Thoracic aorta (tissue), 2 donors: Measurements from ENCODE around the gene ITSN2. TPM values are rescaled to one million over a fixed set of nuclear protein-coding genes. Genes with fewer than 3 reads are reported as not detected.

ENCODE experiments used
- ATAC-seq: fragments of 150-250 bp; one replicate; pipeline ENCODE4 v1.8.0; 2017; ENCODE audit warnings: low read depth; ENCODE audit not compliant: insufficient number of reproducible peaks, low FRiP score
- DNase-seq: peaks from one replicate; pipeline ENCODE4 v3.0.0-alpha.2; 2020; ENCODE audit warnings: low spot score
- H3K27ac ChIP-seq, 2 donors: fragments of 200-600 bp; sonication (generic); 1 replicate in 1 of 2; 2 replicates in 1 of 2; pipeline ENCODE4 v1.5.1; 2016; ENCODE audit warnings: mild to moderate bottlenecking in 2 of 2, moderate library complexity in 2 of 2
- H3K27me3 ChIP-seq: fragments of 200-600 bp; sonication (generic); replicated peaks from 2 replicates; pipeline ENCODE4 v1.6.0; 2016; ENCODE audit warnings: mild to moderate bottlenecking; ENCODE audit not compliant: insufficient read depth
- H3K36me3 ChIP-seq: fragments of 200-600 bp; sonication (generic); one replicate; pipeline ENCODE4 v1.5.1; 2016
- H3K4me1 ChIP-seq, 2 donors: fragments of 200-600 bp; sonication (generic); 1 replicate in 1 of 2; 2 replicates in 1 of 2; pipeline versions ENCODE4 v1.5.1 to v1.6.0; 2016; ENCODE audit warnings: low read depth in 2 of 2, mild to moderate bottlenecking in 1 of 2; ENCODE audit not compliant: control insufficient read depth in 1 of 2
- H3K4me3 ChIP-seq: fragments of 200-600 bp; sonication (generic); 2 replicates; pipeline ENCODE4 v1.5.1; 2016; ENCODE audit warnings: mild to moderate bottlenecking
- H3K9me3 ChIP-seq: fragments of 200-600 bp; sonication (generic); 2 replicates; pipeline ENCODE4 v1.5.1; 2016
- CTCF ChIP-seq: fragments of 200-600 bp; sonication (generic); IDR thresholded peaks from one replicate; pipeline ENCODE4 v1.5.1; 2019; ENCODE audit warnings: antibody characterized with exemption
- total RNA-seq, 2 donors: library from RNA; depleted of rRNA; stranded (reverse); fragments of >200 nt; gene quantifications; one replicate each; pipeline versions ENCODE4 v1.1.0 to v1.2.3, GENCODE V29; 2016

ITSN2 gene
- total RNA-seq, 2 donors from 2014 or later = 64.0 to 121 TPM

GRCh38 chr2:24207359-24207758 is 153.0 kb downstream of the ITSN2 start:
- H3K4me3 ChIP-seq = no peak overlapping the region
- H3K27me3 ChIP-seq = no peaks in the 10 kb centered on the region
- H3K9me3 ChIP-seq = no peaks in the 10 kb centered on the region
- no peaks in the 10 kb centered on the region for H3K4me1 ChIP-seq
- ATAC-seq (no peak), DNase-seq (no peak)
- no peak for TF ChIP-seq CTCF
- H3K36me3 ChIP-seq = peaks cover 65% of the 10 kb centered on the region
- no peak overlapping the region for H3K27ac ChIP-seq

GRCh38 chr2:24206714-24207113 is 153.6 kb downstream of the ITSN2 start:
- Histone ChIP-seq H3K9me3 (no peaks in the 10 kb centered on the region), H3K4me3 (no peak overlapping the region), H3K27ac (no peak overlapping the region), H3K36me3 (peaks cover 63% of the 10 kb centered on the region), H3K4me1 (no peaks in the 10 kb centered on the region), H3K27me3 (no peaks in the 10 kb centered on the region)
- DNase-seq (no peak), ATAC-seq (no peak)
- TF ChIP-seq CTCF = no peak

- Histone ChIP-seq H3K36me3 (peaks cover 61% of the 10 kb centered on the region), H3K27me3 (no peaks in the 10 kb centered on the region), H3K4me1 (no peaks in the 10 kb centered on the region), H3K27ac (no peak overlapping the region), H3K4me3 (no peak overlapping the region), H3K9me3 (no peaks in the 10 kb centered on the region)
- DNase-seq (no peak), ATAC-seq (no peak)
- TF ChIP-seq CTCF = no peak
Measured at GRCh38 chr2:24206242-24206641, 154.1 kb downstream of the ITSN2 start.

GRCh38 chr2:24205131-24205530 is 155.2 kb downstream of the ITSN2 start:
- Histone ChIP-seq H3K27me3 (no peaks in the 10 kb centered on the region), H3K4me1 (no peaks in the 10 kb centered on the region), H3K36me3 (peaks cover 64% of the 10 kb centered on the region), H3K27ac (no peak overlapping the region), H3K4me3 (no peak overlapping the region), H3K9me3 (no peaks in the 10 kb centered on the region)
- no peak for DNase-seq
- no peak for ATAC-seq
- TF ChIP-seq CTCF = no peak

GRCh38 chr2:24204505-24204904 is 155.8 kb downstream of the ITSN2 start:
- Histone ChIP-seq H3K9me3 (no peaks in the 10 kb centered on the region), H3K4me1 (no peaks in the 10 kb centered on the region), H3K27me3 (no peaks in the 10 kb centered on the region), H3K36me3 (peaks cover 58% of the 10 kb centered on the region), H3K4me3 (no peak overlapping the region), H3K27ac (no peak overlapping the region)
- DNase-seq = no peak
- ATAC-seq = no peak
- TF ChIP-seq CTCF = no peak
